Fibroblast of pulmonary artery (primary cell): ENCODE measurements around the gene POLR2J.

Experiments
- DNase-seq: peaks from one replicate; pipeline ENCODE4 v3.0.0-alpha.2; 2010; ENCODE audit warnings: low read depth
- H3K4me3 ChIP-seq: replicated peaks from 2 replicates; pipeline ENCODE4 v1.5.1; 2011; ENCODE audit warnings: low read depth, mild to moderate bottlenecking, control low read depth, low read length, moderate library complexity
- TF ChIP-seq, protein P1 (sequence below): IDR thresholded peaks from 2 replicates; pipeline ENCODE4 v1.5.1; 2011; ENCODE audit warnings: mild to moderate bottlenecking, control low read depth, low read length, inconsistent platforms; ENCODE audit errors: missing control alignments

POLR2J gene

DNA sequence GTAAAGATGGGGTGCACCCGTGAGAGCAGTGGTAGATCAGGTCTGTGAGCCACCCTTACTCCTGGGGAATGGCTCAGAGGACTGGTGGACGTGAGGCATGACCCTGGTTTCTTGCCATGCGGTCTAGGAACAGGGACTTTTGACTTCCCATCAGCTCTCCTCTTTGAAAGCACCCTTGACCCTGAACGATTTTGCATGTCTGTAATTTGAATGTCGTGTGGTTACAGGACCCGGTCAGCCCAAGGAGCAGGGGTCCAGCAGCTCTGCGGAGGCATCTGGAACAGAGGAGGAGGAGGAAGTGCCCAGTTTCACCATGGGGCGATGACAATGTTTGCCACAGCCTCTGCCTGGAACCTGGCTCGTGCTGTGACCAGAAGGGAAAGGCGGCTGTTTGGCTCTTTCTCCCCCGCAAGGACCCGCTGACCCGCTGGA is 53.9 kb downstream of the POLR2J start:
- TF ChIP-seq, protein P1, sequence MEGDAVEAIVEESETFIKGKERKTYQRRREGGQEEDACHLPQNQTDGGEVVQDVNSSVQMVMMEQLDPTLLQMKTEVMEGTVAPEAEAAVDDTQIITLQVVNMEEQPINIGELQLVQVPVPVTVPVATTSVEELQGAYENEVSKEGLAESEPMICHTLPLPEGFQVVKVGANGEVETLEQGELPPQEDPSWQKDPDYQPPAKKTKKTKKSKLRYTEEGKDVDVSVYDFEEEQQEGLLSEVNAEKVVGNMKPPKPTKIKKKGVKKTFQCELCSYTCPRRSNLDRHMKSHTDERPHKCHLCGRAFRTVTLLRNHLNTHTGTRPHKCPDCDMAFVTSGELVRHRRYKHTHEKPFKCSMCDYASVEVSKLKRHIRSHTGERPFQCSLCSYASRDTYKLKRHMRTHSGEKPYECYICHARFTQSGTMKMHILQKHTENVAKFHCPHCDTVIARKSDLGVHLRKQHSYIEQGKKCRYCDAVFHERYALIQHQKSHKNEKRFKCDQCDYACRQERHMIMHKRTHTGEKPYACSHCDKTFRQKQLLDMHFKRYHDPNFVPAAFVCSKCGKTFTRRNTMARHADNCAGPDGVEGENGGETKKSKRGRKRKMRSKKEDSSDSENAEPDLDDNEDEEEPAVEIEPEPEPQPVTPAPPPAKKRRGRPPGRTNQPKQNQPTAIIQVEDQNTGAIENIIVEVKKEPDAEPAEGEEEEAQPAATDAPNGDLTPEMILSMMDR: no peak
- no peak overlapping the region for H3K4me3 ChIP-seq
- DNase-seq: no peak

DNA sequence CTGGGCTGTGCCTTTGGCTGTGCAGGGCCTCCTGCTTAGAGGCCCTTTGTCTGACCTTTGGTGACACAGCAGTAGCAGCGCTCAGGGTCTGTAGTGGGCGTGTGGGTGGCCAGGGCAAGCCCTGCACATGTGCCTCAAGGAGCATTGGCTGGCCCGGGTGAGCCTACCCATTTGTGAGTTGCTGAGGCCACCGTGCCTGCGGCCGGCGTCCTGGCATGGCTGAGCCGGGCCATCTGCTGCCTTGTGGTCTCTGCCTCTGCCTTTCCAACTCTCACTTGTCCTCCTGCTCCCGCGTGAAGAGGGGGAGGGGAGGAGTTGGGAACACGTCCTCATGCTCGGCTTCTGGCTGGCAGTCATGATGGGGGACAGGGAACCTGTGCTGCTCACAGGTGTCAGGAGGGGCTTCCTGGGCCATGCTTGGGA is 54.6 kb downstream of the POLR2J start:
- no peak overlapping the region for H3K4me3 ChIP-seq
- TF ChIP-seq, protein P1: no peak
- no peak for DNase-seq
